Measurements from ENCODE around the gene USP13.

GRCh38 chr3:179769411-179770247 is 116.8 kb downstream of the USP13 start:
- TF ChIP-seq CTCF (conservative IDR thresholded peaks at IDR 0.05; ENCODE audit: low read length) (no peak), EZH2phosphoT487 (IDR thresholded peaks at IDR 0.05; ENCODE audit: borderline replicate concordance) (no peak)
